Nephron progenitor cell (in vitro differentiated cells): Measurements from ENCODE around the gene CFAP299.
"Not testable (repeated sequence)": the region's sequence is repeated elsewhere in the genome, so short reads cannot be mapped to it uniquely, and the experiment has no call there.

ENCODE experiments used
- DNase-seq: peaks from one replicate; pipeline ENCODE4 v3.0.0; 2021
- H3K27ac Mint-ChIP-seq: 2 replicates; pipeline ENCODE4 v1.8.0; 2021; ENCODE audit warnings: mild to moderate bottlenecking, moderate library complexity, mixed read lengths
- H3K27me3 Mint-ChIP-seq: 2 replicates; pipeline ENCODE4 v1.8.0; 2021; ENCODE audit warnings: mild to moderate bottlenecking, low read depth, mixed read lengths; ENCODE audit not compliant: poor library complexity
- H3K36me3 Mint-ChIP-seq: 2 replicates; pipeline ENCODE4 v1.8.0; 2021; ENCODE audit warnings: low read depth, mixed read lengths
- H3K4me1 Mint-ChIP-seq: 2 replicates; pipeline ENCODE4 v1.8.0; 2021; ENCODE audit warnings: mixed read lengths
- H3K4me3 Mint-ChIP-seq: 2 replicates; pipeline ENCODE4 v1.8.0; 2021; ENCODE audit warnings: mild to moderate bottlenecking, moderate library complexity, mixed read lengths
- H3K9me3 Mint-ChIP-seq: 2 replicates; pipeline ENCODE4 v1.8.0; 2021; ENCODE audit warnings: mild to moderate bottlenecking, moderate library complexity, mixed read lengths
- CTCF ChIP-seq: fragments of 200-600 bp; sonication (generic); IDR thresholded peaks from 2 replicates; pipeline ENCODE4 v1.5.0; 2021; ENCODE audit warnings: antibody characterized with exemption

The CFAP299 gene

GRCh38 chr4:80740375-80740774, 404.8 kb downstream of the CFAP299 start:
- no peak for DNase-seq
- Mint-ChIP-seq H3K27me3 (peaks cover 3% of the 10 kb centered on the region), H3K4me1 (no peaks in the 10 kb centered on the region), H3K27ac (no peak overlapping the region), H3K9me3 (peaks cover 24% of the 10 kb centered on the region), H3K36me3 (no peaks in the 10 kb centered on the region), H3K4me3 (no peak overlapping the region)
- no peak for TF ChIP-seq CTCF

- H3K9me3 Mint-ChIP-seq, H3K4me3 Mint-ChIP-seq, H3K36me3 Mint-ChIP-seq: not testable (repeated sequence)
Measured at GRCh38 chr4:80749558-80749957, 414.0 kb downstream of the CFAP299 start.

GRCh38 chr4:80751200-80751599, 415.7 kb downstream of the CFAP299 start:
- Mint-ChIP-seq H3K36me3 (no peaks in the 10 kb centered on the region), H3K4me1 (no peaks in the 10 kb centered on the region), H3K27me3 (no peaks in the 10 kb centered on the region), H3K9me3 (no peaks in the 10 kb centered on the region), H3K27ac (no peak overlapping the region), H3K4me3 (no peak overlapping the region)
- DNase-seq: no peak
- TF ChIP-seq CTCF: no peak

More at GRCh38 chr4:80749558-80749957, 414.0 kb downstream of the CFAP299 start:
- H3K27ac Mint-ChIP-seq, DNase-seq, H3K27me3 Mint-ChIP-seq, H3K4me1 Mint-ChIP-seq: not testable (repeated sequence)

- H3K36me3 Mint-ChIP-seq: no peaks in the 10 kb centered on the region
- no peaks in the 10 kb centered on the region for H3K27me3 Mint-ChIP-seq
- no peak overlapping the region for H3K27ac Mint-ChIP-seq
- H3K4me3 Mint-ChIP-seq: no peak overlapping the region
- DNase-seq: no peak
- no peak for TF ChIP-seq CTCF
- H3K4me1 Mint-ChIP-seq: no peaks in the 10 kb centered on the region
- peaks cover 23% of the 10 kb centered on the region for H3K9me3 Mint-ChIP-seq
Measured at GRCh38 chr4:80767944-80768343, 432.4 kb downstream of the CFAP299 start.

GRCh38 chr4:80776168-80776567, 440.6 kb downstream of the CFAP299 start:
- no peak for TF ChIP-seq CTCF
- no peaks in the 10 kb centered on the region for H3K9me3 Mint-ChIP-seq
- DNase-seq: no peak
- no peaks in the 10 kb centered on the region for H3K4me1 Mint-ChIP-seq
- H3K27me3 Mint-ChIP-seq: no peaks in the 10 kb centered on the region
- H3K36me3 Mint-ChIP-seq: no peaks in the 10 kb centered on the region
- no peak overlapping the region for H3K27ac Mint-ChIP-seq
- H3K4me3 Mint-ChIP-seq: no peak overlapping the region

- Mint-ChIP-seq H3K27me3 (no peaks in the 10 kb centered on the region), H3K4me3 (no peak overlapping the region), H3K4me1 (no peaks in the 10 kb centered on the region), H3K27ac (no peak overlapping the region), H3K9me3 (no peaks in the 10 kb centered on the region), H3K36me3 (no peaks in the 10 kb centered on the region)
- no peak for TF ChIP-seq CTCF
- DNase-seq: no peak
Measured at GRCh38 chr4:80781431-80781830, 445.9 kb downstream of the CFAP299 start.
